Transverse colon (tissue), 4 donors: Measurements from ENCODE around the gene TNNC2.

Experiments
- EP300 ChIP-seq: sonication (generic); formaldehyde crosslinking; IDR thresholded peaks from one replicate; pipeline ENCODE4 v1.6.1; 2017; ENCODE audit warnings: antibody characterized with exemption, low read depth
- POLR2A ChIP-seq: fragments of 450-650 bp; IDR thresholded peaks from one replicate; pipeline ENCODE4 v1.6.1; 2016; ENCODE audit warnings: antibody characterized with exemption, mild to moderate bottlenecking, moderate library complexity
- POLR2AphosphoS5 ChIP-seq, 3 donors: sonication (generic); formaldehyde crosslinking; IDR thresholded peaks; one replicate each; pipeline ENCODE4 v1.6.1; 2016; ENCODE audit warnings: antibody characterized with exemption in 3 of 3
- TF ChIP-seq, protein P1 (sequence below), 5 experiments: fragments of 200-600 bp in 3 of 5; fragments of 450-650 bp in 2 of 5; sonication (generic) in 3 of 5; IDR thresholded peaks; 1 replicate in 2 of 5; 2 replicates in 3 of 5; pipeline ENCODE4 v1.5.1; 2016 to 2017; ENCODE audit warnings: antibody characterized with exemption in 5 of 5, inconsistent platforms in 3 of 5, mild to moderate bottlenecking in 2 of 5, moderate library complexity in 1 of 5

DNA sequence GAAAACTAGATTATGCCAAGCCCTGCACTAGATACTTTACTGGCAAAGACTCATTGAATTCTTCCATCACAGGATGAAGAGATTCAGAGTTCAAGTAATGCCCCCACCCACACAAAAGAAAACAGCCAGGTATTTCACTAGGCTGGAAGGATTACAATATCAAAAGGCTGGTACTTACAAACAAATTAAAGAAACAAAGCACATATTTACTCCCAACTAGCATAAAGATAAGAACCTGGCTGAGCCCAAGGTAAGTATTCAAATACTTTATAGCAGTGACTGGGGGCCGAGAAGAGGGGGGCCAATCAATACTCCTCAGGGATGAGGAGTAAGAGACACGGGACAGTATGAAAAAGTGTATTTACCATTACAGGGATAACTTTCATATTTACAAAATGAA lies 26.4 kb upstream of the TNNC2 start:
- TF ChIP-seq, protein P1, sequence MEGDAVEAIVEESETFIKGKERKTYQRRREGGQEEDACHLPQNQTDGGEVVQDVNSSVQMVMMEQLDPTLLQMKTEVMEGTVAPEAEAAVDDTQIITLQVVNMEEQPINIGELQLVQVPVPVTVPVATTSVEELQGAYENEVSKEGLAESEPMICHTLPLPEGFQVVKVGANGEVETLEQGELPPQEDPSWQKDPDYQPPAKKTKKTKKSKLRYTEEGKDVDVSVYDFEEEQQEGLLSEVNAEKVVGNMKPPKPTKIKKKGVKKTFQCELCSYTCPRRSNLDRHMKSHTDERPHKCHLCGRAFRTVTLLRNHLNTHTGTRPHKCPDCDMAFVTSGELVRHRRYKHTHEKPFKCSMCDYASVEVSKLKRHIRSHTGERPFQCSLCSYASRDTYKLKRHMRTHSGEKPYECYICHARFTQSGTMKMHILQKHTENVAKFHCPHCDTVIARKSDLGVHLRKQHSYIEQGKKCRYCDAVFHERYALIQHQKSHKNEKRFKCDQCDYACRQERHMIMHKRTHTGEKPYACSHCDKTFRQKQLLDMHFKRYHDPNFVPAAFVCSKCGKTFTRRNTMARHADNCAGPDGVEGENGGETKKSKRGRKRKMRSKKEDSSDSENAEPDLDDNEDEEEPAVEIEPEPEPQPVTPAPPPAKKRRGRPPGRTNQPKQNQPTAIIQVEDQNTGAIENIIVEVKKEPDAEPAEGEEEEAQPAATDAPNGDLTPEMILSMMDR (IDR thresholded peaks at IDR 0.05), result no peak
- no peak for TF ChIP-seq EP300
- no peak for TF ChIP-seq POLR2A
- TF ChIP-seq POLR2AphosphoS5 (IDR thresholded peaks at IDR 0.05), result no peak
